ENCODE measurements around the gene CAPN13. TPM values are rescaled to one million over a fixed set of nuclear protein-coding genes. Genes with fewer than 3 reads are reported as not detected.

CAPN13 gene
- total RNA-seq, 6 donors from 2014 or later, result 9.4 to 46.1 (median 17.5) TPM

DNA sequence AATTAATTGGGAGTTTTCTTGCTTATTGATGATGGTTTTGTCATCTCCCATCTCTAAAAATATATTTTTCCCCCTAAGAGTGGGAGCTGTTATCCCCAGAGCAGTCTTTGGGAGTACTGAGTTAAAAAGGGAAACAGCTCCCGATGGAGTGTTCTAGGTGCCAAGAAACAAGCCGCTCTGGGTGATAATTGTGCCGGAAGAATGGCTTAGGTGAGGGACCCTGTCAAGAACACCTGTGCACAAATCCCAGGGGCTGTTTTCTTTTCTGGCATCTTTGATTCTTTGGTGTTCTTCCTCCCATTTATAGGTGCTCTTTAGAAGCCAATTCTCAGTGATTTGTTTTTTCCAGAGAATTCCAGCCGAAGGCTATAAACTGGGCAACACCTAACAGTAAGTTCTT is 1.4 kb upstream of the CAPN13 start:
- ATAC-seq (ENCODE audit: low FRiP score in 2 of 2), result no peak

GRCh38 chr2:30803281-30803680 is 4.0 kb downstream of the CAPN13 start:
- no peaks in the 10 kb centered on the region for H3K27me3 ChIP-seq
- H3K36me3 ChIP-seq, result no peaks in the 10 kb centered on the region
- H3K9me3 ChIP-seq, result no peaks in the 10 kb centered on the region
- DNase-seq (no peak), ATAC-seq (ENCODE audit: low FRiP score in 2 of 2) (no peak)
- TF ChIP-seq POLR2AphosphoS5 (IDR thresholded peaks at IDR 0.05) (no peak), POLR2A (IDR thresholded peaks at IDR 0.05) (no peak), CTCF (IDR thresholded peaks at IDR 0.05) (no peak), EP300 (IDR thresholded peaks at IDR 0.05) (no peak)
- peaks cover 0 to 18% (median 2%) of the 10 kb centered on the region in 4 donors for H3K4me1 ChIP-seq
- no peak overlapping the region for H3K27ac ChIP-seq
- H3K4me3 ChIP-seq, result no peak overlapping the region
- 47 to 78% methylated on average over 4 to 6 of the region's 6 CpGs for WGBS, 2 donors

More for the DNA sequence above, 1.4 kb upstream of the CAPN13 start:
- Histone ChIP-seq H3K4me1 (peaks cover 0 to 6% (median 0%) of the 10 kb centered on the region in 4 donors), H3K4me3 (no peak overlapping the region), H3K36me3 (no peaks in the 10 kb centered on the region), H3K9me3 (no peaks in the 10 kb centered on the region), H3K27me3 (no peaks in the 10 kb centered on the region), H3K27ac (no peak overlapping the region)
- DNase-seq, result no peak
- 92 to 93% methylated on average over 4 of the region's 4 CpGs for WGBS, 2 donors
- TF ChIP-seq POLR2A (IDR thresholded peaks at IDR 0.05), result no peak
- no peak for TF ChIP-seq POLR2AphosphoS5 (IDR thresholded peaks at IDR 0.05)
- TF ChIP-seq EP300 (IDR thresholded peaks at IDR 0.05), result no peak

- no peak for TF ChIP-seq CTCF (IDR thresholded peaks at IDR 0.05)
- TF ChIP-seq POLR2A (IDR thresholded peaks at IDR 0.05), result no peak
- TF ChIP-seq POLR2AphosphoS5 (IDR thresholded peaks at IDR 0.05), result no peak
- TF ChIP-seq EP300 (IDR thresholded peaks at IDR 0.05), result no peak
- no peaks in the 10 kb centered on the region for H3K27me3 ChIP-seq
- ATAC-seq (ENCODE audit: low FRiP score in 2 of 2), result no peak
- no peaks in the 10 kb centered on the region for H3K9me3 ChIP-seq
- no peaks in the 10 kb centered on the region for H3K36me3 ChIP-seq
- no peak overlapping the region for H3K27ac ChIP-seq
- peaks cover 0 to 21% (median 4%) of the 10 kb centered on the region in 4 donors for H3K4me1 ChIP-seq
- peak in 1 of 2 donors; percentile 3 for DNase-seq
- H3K4me3 ChIP-seq, result no peak overlapping the region
- WGBS, 2 donors, result 87 to 93% methylated on average over 3 to 4 of the region's 4 CpGs
Observed at GRCh38 chr2:30802611-30803010, 4.6 kb downstream of the CAPN13 start.

- peaks cover 0 to 27% (median 4%) of the 10 kb centered on the region in 4 donors for H3K4me1 ChIP-seq
Observed at GRCh38 chr2:30801821-30802455, 5.3 kb downstream of the CAPN13 start.

DNA sequence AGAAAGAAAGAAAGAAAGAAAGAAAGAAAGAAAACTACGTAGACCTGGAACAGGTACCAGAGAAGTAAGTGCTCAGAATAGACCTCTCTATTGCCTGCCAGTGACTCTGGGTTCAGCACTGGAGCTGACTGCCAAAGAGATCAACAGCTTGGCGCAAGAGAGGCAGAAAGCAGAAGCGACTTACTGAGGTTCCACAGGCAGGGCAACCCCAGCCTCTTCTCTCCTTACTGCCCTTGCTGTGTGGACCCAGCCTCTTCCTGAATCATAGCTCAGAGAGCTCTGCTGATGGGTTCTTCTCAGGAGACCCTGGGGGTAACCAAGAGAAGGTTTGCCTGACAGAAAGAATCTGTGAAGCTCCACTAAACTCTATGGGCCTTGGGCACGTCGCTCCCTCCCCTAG is 7.1 kb downstream of the CAPN13 start:
- 86 to 94% methylated on average over 5 of the region's 5 CpGs for WGBS, 2 donors

More at GRCh38 chr2:30801821-30802455, 5.3 kb downstream of the CAPN13 start:
- Histone ChIP-seq H3K27me3 (no peaks in the 10 kb centered on the region), H3K4me3 (no peak overlapping the region), H3K36me3 (no peaks in the 10 kb centered on the region), H3K27ac (no peak overlapping the region), H3K9me3 (no peaks in the 10 kb centered on the region)
- WGBS, 2 donors, result 93 to 98% methylated on average over 12 to 13 of the region's 13 CpGs
- peak in 1 of 2 donors; percentile 29 for DNase-seq
- TF ChIP-seq EP300 (IDR thresholded peaks at IDR 0.05) (no peak), POLR2A (IDR thresholded peaks at IDR 0.05) (no peak), POLR2AphosphoS5 (IDR thresholded peaks at IDR 0.05) (no peak), CTCF (IDR thresholded peaks at IDR 0.05) (no peak)
- no peak for ATAC-seq (ENCODE audit: low FRiP score in 2 of 2)

More for the DNA sequence above, 7.1 kb downstream of the CAPN13 start:
- no peaks in the 10 kb centered on the region for H3K27me3 ChIP-seq
- ATAC-seq (ENCODE audit: low FRiP score in 2 of 2), result no peak
- H3K4me1 ChIP-seq, result peaks cover 0 to 28% (median 6%) of the 10 kb centered on the region in 4 donors
- no peak for TF ChIP-seq POLR2AphosphoS5 (IDR thresholded peaks at IDR 0.05)
- no peak for TF ChIP-seq EP300 (IDR thresholded peaks at IDR 0.05)
- TF ChIP-seq POLR2A (IDR thresholded peaks at IDR 0.05), result no peak
- no peak for TF ChIP-seq CTCF (IDR thresholded peaks at IDR 0.05)
- no peaks in the 10 kb centered on the region for H3K36me3 ChIP-seq
- no peak overlapping the region for H3K27ac ChIP-seq
- no peaks in the 10 kb centered on the region for H3K9me3 ChIP-seq
- no peak for DNase-seq
- H3K4me3 ChIP-seq, result no peak overlapping the region

Data from upper lobe of left lung (tissue), 6 donors.